T-helper 2 cell treated with Interferon-gamma antibody and Interleukin-4, amounts not matched to agents 100 ng/mL and 5 ng/mL, for 36 hours (primary cell): ENCODE measurements around the gene CHEK2. TPM values are rescaled to one million over a fixed set of nuclear protein-coding genes. Genes with fewer than 3 reads are reported as not detected.
"Not testable (repeated sequence)": the region's sequence is repeated elsewhere in the genome, so short reads cannot be mapped to it uniquely, and the experiment has no call there.

Experiments used
- intact Hi-C: fragments of 100-400 bp; cut with micrococcal nuclease; formaldehyde crosslinking; loops from one replicate; pipeline ENCODE4 v1.15.1; 2023
- total RNA-seq: library from RNA; stranded (reverse); gene quantifications from 2 replicates; pipeline ENCODE4 v1.2.3, GENCODE V29; 2022

The CHEK2 gene
- total RNA-seq, 1 donor from 2014 or later = 41.7 TPM

- intact Hi-C loops = not testable (repeated sequence)
These were observed 48.4 kb downstream of the CHEK2 start for GRCh38 chr22:28693041-28693760.

- intact Hi-C loops = not testable (repeated sequence)
These were observed 51.8 kb downstream of the CHEK2 start for GRCh38 chr22:28689796-28690195.

GRCh38 chr22:28682966-28683365 is 58.7 kb downstream of the CHEK2 start:
- intact Hi-C loops = not testable (repeated sequence)

- intact Hi-C loops = not testable (repeated sequence)
These were observed 60.7 kb downstream of the CHEK2 start for GRCh38 chr22:28680813-28681490.

- intact Hi-C loops = loop anchor here (10.0 kb wide), 1 partner anchor 145 kb away; no protein-coding TSS in a partner anchor
These were observed 61.9 kb downstream of the CHEK2 start, which contains the start of gene TTC28 for GRCh38 chr22:28679611-28680287. TSS of gene TTC28 (minus strand) at chr22:28679840. CDS start at chr22:28679723, 117 bp downstream.

GRCh38 chr22:28678778-28679610 is 62.6 kb downstream of the CHEK2 start:
- intact Hi-C loops = loop anchor here (10.0 kb wide), 1 partner anchor 146 kb away; no protein-coding TSS in a partner anchor

- intact Hi-C loops = loop anchor here (10.0 kb wide), 1 partner anchor 147 kb away; no protein-coding TSS in a partner anchor
These were observed 63.5 kb downstream of the CHEK2 start for GRCh38 chr22:28678170-28678569.

- intact Hi-C loops = loop anchor here (10.0 kb wide), 1 partner anchor 151 kb away; no protein-coding TSS in a partner anchor
These were observed 67.5 kb downstream of the CHEK2 start for GRCh38 chr22:28674121-28674563.

GRCh38 chr22:28670756-28671155 is 70.9 kb downstream of the CHEK2 start:
- intact Hi-C loops = loop anchor here (10.0 kb wide), 1 partner anchor 154 kb away; no protein-coding TSS in a partner anchor

- intact Hi-C loops = loop anchor here (10.0 kb wide), 1 partner anchor 155 kb away; no protein-coding TSS in a partner anchor
These were observed 71.5 kb downstream of the CHEK2 start for GRCh38 chr22:28670161-28670560.

GRCh38 chr22:28669387-28669786 is 72.2 kb downstream of the CHEK2 start:
- intact Hi-C loops = no loop called here

- intact Hi-C loops = not testable (repeated sequence)
These were observed 78.1 kb downstream of the CHEK2 start for GRCh38 chr22:28663569-28663942.

- intact Hi-C loops = no loop called here
These were observed 83.2 kb downstream of the CHEK2 start for GRCh38 chr22:28658448-28658847.

- intact Hi-C loops = no loop called here
These were observed 85.4 kb downstream of the CHEK2 start for GRCh38 chr22:28656181-28656580.

GRCh38 chr22:28650463-28650862 is 91.2 kb downstream of the CHEK2 start:
- intact Hi-C loops = no loop called here

- intact Hi-C loops = no loop called here
These were observed 92.8 kb downstream of the CHEK2 start for GRCh38 chr22:28648792-28649191.

- intact Hi-C loops = no loop called here
These were observed 94.4 kb downstream of the CHEK2 start for GRCh38 chr22:28647216-28647615.

GRCh38 chr22:28639321-28639720 is 102.3 kb downstream of the CHEK2 start:
- intact Hi-C loops = no loop called here
